GM21367 (cell line): ENCODE measurements around the gene SAP30L.

Source experiments
- ATAC-seq: cut with Tn5 transposase; IDR thresholded peaks from one replicate; pipeline ENCODE4 v1.9.1; 2021; ENCODE audit not compliant: unreplicated experiment

SAP30L gene

GRCh38 chr5:154418344-154418820, 27.4 kb upstream of the SAP30L start:
- no peak for ATAC-seq

DNA sequence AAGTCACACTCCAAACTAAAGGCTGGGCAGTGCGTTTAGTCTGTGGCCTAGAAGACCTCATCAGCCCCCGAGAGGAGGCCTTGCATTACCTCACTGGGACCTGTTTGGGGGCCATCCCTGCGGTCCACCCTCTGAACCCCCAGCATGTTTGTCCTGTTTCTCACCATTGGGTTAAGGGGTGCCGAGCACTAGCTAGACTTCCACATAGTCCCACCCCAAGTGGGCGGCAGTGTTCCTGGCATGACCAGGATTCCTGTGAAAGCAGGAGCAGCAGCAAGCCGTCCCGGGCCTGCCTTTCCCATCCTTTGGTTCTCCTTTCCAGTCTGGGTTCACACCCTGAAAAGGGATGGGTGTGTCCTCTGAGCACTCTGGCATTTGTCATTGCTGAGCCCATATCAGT, 26.6 kb upstream of the SAP30L start:
- ATAC-seq, result no peak

DNA sequence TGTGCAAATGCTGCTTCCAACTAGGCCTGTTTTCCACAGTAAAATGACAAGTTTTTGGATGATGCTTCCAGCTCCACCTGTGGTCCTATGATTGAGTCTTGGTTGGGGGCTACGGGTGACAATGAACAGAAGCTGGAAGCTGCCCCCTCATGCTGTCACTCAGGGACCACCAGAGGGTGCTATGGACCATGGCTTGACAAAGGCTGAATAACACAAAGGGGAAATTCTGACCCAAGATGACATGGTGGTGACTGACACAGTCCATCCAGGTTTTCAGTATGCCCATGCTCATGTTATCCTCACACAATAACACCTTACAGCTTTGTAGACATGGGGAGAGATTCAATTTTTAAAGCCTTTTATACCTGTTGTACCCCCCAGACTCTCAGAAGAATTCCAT, 23.9 kb upstream of the SAP30L start:
- no peak for ATAC-seq

GRCh38 chr5:154422298-154422697, 23.5 kb upstream of the SAP30L start:
- no peak for ATAC-seq

DNA sequence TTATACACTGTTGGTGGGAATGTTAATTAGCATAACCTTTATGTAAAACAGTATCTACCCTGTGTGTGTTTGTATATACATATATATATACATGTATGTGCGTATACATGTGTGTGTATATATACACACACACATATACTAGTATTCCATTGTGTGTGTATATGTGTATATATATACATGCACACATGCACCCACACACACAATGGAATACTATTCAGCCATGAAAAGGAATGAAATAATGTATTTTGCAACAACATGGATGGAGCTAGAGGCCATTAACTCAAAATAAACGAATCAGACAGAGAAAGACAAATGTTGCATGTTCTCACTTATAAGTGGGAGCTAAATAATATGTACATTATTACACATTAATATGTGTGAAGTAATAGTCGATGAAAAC, 17.6 kb upstream of the SAP30L start:
- no peak for ATAC-seq

GRCh38 chr5:154429341-154429740, 16.5 kb upstream of the SAP30L start:
- ATAC-seq, result no peak

GRCh38 chr5:154430466-154430865, 15.3 kb upstream of the SAP30L start:
- ATAC-seq, result no peak

- ATAC-seq, result no peak
Observed at GRCh38 chr5:154430961-154431630, 14.7 kb upstream of the SAP30L start.

DNA sequence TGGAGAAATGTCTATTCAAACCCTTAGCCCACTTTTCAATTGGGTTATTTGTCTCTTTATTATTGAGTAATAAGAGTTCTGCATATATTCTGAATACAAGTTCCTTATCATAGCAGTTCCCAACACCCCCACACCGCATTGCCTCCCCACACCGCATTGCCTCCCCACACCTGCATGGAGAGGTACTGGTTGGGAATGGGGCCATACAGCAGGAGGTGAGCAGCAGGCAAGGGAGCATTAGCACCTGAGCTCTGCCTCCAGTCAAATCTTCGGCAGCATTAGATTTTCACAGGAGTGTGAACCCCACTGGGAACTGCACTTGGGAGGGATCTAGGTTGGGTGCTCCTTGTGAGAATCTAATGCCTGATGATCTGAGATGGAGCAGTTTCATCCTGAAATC, 10.6 kb upstream of the SAP30L start:
- ATAC-seq, result no peak

- no peak for ATAC-seq
Observed at GRCh38 chr5:154437281-154437965, 8.4 kb upstream of the SAP30L start.

DNA sequence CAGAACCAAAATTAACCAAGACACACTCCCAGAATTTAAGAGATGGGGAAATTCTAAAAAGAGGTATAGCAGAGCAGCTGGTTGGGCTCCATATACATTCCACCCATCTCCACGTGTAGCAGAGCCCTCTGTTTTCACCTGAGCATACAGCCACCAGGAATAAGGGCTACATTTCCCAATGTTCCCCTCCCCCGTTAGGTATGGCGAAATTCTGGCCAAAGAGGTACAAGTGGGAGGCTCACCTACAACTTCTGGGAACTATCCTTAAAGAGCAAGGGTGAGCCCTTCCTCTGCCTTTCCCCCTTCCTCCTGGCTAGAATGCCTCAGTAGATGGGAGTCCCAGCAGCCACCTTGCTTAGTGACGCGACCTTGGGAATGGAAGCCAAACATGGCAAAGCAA, 5.3 kb upstream of the SAP30L start:
- ATAC-seq, result no peak

DNA sequence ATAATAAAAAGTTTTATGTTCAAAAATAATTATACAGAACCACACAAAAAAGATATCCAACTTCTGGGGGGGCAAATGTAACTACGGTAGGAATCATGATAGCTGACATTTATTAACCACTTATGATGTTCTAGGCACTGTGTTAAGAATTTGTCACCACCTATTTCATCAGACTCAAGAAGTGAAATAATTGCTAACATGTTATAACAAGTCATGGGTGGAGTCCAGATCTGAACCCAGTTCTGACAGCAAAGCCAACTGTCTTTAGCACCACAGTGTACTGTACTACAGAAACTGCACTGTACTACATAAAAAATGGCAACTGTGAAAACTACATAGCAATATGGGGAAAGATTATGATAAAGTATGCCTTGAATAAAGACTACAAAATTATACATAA, 3.0 kb upstream of the SAP30L start:
- ATAC-seq, result no peak

DNA sequence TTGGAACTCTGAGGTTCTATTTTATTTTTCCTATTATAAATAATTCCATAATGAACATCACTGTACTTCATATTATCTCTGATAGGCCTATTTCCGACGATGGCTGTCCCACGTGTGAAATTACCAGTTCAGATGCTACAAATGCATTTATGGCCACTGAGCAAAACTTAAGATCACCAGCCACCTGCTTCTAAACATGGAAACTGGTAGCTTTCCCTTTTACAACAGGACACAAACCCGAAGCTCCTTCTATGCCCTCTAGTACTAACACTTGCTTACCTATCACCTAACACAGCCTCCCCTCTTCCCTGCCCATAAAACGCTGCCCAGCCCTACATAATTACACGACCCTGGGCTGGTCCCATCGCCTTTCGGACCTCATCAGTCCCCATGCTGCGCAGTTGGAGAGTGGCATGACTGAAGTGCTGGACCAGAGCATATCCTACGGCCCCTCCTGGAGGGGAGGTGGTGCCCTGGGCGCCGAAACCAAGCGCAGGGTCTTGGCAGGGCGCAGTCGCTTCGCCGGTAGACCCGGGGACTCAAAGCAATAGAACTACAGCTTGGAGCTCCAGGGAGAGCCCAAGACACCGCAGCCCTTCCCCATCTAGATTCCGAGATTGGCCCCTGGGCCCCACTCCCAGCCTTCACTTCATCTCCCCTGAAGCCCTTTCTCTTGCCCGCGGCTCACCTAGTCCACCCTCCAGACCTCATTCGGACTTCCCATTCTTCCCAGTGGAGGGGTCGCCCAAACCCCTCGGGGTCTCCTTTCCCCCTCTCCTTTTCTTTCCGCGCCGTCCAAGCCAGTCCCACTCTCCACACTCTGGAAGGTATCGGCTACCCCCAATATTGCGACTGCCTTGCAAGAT, 1.0 kb upstream of the SAP30L start:
- ATAC-seq, result no peak

DNA sequence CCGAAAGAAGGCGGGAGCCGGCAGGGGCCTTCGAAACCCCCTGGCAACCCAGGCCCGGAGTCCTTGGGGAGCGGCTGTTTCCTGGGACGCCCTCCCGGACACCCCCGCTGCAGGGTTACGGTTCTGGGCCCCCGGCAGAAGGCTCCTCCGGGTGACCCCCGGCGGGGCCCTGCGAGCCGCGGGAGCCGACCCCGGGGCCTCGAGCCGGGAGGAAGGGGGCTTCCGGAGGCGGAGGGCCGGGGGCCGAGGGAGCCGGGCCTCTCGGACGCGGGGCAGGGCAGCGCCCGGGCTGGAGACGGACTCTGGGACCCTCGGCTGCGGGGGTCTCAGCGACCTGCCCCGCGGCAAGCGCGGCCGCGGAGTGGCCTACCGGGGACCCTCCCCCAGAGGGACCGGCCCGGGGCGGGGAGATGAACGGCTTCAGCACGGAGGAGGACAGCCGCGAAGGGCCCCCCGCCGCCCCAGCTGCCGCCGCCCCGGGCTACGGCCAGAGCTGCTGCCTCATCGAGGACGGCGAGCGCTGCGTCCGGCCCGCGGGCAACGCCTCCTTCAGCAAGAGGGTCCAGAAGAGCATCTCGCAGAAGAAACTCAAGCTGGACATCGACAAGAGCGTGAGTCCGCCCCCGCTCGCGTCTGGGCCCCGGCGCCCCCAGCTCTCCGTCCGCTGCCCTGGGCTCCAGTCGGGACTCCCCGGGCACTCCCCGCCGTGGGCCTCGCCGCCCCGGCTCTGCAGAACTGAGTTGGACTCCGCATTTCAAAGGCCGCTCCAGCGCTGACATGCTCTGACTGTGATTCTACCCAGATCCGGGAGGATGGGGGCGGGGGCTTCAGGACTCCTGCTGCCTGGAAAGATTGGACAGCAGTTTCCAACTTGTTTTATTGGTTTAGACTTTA, 645 bp downstream of the SAP30L start:
- no peak for ATAC-seq

DNA sequence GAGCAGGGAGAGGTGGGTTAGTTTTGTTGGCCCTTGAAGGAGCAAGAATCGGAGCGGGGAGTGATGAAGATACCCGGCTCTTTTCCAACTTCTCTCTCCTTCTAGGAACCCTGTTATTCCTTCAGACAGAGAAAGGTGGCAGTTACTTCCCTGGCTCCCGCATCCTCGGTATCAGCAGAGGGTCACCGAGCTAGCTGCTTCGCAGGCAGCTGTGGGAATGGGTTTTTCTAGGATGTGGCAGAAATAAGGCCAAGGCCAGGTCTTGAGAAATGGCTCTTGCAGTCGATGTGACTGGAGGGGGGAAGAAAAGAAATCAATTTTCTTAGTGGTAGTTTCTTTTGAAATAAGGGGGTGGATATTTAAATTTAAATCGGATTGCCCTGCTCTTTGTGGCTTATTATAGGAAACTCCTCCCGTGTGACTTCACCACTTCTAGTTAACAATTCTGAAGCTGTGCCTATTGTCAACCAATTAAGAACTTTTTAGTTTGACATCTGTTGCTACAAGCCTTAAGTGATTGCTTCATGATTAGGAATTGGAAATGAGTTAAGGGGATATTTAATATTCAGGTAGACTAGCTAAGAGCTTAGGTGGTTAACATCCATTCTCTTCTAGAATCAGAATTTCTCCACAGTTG, 1.4 kb downstream of the SAP30L start:
- no peak for ATAC-seq

DNA sequence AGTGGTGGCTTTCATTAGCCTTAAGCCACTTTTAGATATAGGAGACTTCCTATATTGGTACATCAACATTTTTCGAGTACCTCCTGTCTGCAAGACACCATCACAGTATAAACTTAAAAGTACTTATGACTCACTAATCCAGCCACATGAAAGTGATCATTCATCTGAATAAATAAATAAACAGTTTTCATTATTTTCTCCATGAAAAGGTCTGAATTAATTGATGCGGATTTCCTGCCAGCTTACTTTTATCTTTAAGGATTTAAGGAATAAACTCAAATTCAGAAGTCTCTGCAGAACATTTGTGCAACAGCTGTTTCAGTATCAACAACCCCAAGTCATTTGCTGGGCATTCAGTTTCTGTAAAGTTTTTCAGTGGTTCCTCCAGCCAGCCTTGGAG, 4.0 kb downstream of the SAP30L start:
- no peak for ATAC-seq

- ATAC-seq, result no peak
Observed at GRCh38 chr5:154451957-154452356, 6.2 kb downstream of the SAP30L start.

GRCh38 chr5:154455585-154455984, 9.8 kb downstream of the SAP30L start:
- no peak for ATAC-seq

- no peak for ATAC-seq
Observed at GRCh38 chr5:154456540-154456939, 10.7 kb downstream of the SAP30L start.

- no peak for ATAC-seq
Observed at GRCh38 chr5:154459015-154459414, 13.2 kb downstream of the SAP30L start.
